ENCODE data around the gene FAHD2A. TPM values are rescaled to one million over a fixed set of nuclear protein-coding genes. Genes with fewer than 3 reads are reported as not detected.
A peak's percentile ranks its signal among the peaks of the same experiment; 100 is the strongest.

The FAHD2A gene
- total RNA-seq, 4 donors from 2014 or later = 22.8 to 36.2 (median 23.6) TPM

GRCh38 chr2:95382686-95383634, 19.5 kb upstream of the FAHD2A start:
- DNase-seq (ENCODE audit: low spot score in 2 of 2) = peak in 1 of 2 donors; percentile 60
- TF ChIP-seq POLR2A (IDR thresholded peaks at IDR 0.05) (no peak), CTCF (IDR thresholded peaks at IDR 0.05) (no peak)
- intact Hi-C loops (cut with DNase I; ENCODE audit: low total_unique reads) = no loop called here
- H3K4me3 ChIP-seq (ENCODE audit: low read depth, poor library complexity, severe bottlenecking) = no peak overlapping the region
- WGBS, 2 donors = 86 to 89% methylated on average over 11 to 14 of the region's 14 CpGs

GRCh38 chr2:95383635-95384027, 18.9 kb upstream of the FAHD2A start:
- intact Hi-C loops (cut with DNase I; ENCODE audit: low total_unique reads) = no loop called here
- no peak overlapping the region for H3K4me3 ChIP-seq (ENCODE audit: low read depth, poor library complexity, severe bottlenecking)
- peak in 1 of 2 donors; percentile 81 for DNase-seq (ENCODE audit: low spot score in 2 of 2)
- WGBS, 2 donors = 79 to 87% methylated on average over 8 to 9 of the region's 9 CpGs
- TF ChIP-seq POLR2A (IDR thresholded peaks at IDR 0.05) = no peak
- no peak for TF ChIP-seq CTCF (IDR thresholded peaks at IDR 0.05)

GRCh38 chr2:95384854-95385569, 17.5 kb upstream of the FAHD2A start:
- H3K4me3 ChIP-seq (ENCODE audit: low read depth, poor library complexity, severe bottlenecking) = no peak overlapping the region
- WGBS, 2 donors = 40 to 47% methylated on average over 8 to 12 of the region's 12 CpGs
- TF ChIP-seq POLR2A (IDR thresholded peaks at IDR 0.05) (no peak), CTCF (IDR thresholded peaks at IDR 0.05) (no peak)
- peak; percentile 77 to 88 for DNase-seq (ENCODE audit: low spot score in 2 of 2)
- intact Hi-C loops (cut with DNase I; ENCODE audit: low total_unique reads) = no loop called here

GRCh38 chr2:95385570-95385984, 16.9 kb upstream of the FAHD2A start:
- TF ChIP-seq POLR2A (IDR thresholded peaks at IDR 0.05) (no peak), CTCF (IDR thresholded peaks at IDR 0.05) (no peak)
- peak in 1 of 2 donors; percentile 85 for DNase-seq (ENCODE audit: low spot score in 2 of 2)
- H3K4me3 ChIP-seq (ENCODE audit: low read depth, poor library complexity, severe bottlenecking) = no peak overlapping the region
- intact Hi-C loops (cut with DNase I; ENCODE audit: low total_unique reads) = no loop called here
- WGBS, 2 donors = 61 to 70% methylated on average over 6 to 10 of the region's 12 CpGs

GRCh38 chr2:95386031-95386430, 16.5 kb upstream of the FAHD2A start:
- H3K4me3 ChIP-seq (ENCODE audit: low read depth, poor library complexity, severe bottlenecking) = no peak overlapping the region
- intact Hi-C loops (cut with DNase I; ENCODE audit: low total_unique reads) = no loop called here
- peak in 1 of 2 donors; percentile 81 for DNase-seq (ENCODE audit: low spot score in 2 of 2)
- WGBS, 2 donors = 84 to 89% methylated on average over 6 of the region's 6 CpGs
- TF ChIP-seq POLR2A (IDR thresholded peaks at IDR 0.05) (no peak), CTCF (IDR thresholded peaks at IDR 0.05) (no peak)

Data from lower leg skin (tissue), 4 donors.